ENCODE measurements around the gene RHOV.
"Not testable (repeated sequence)": the region's sequence is repeated elsewhere in the genome, so short reads cannot be mapped to it uniquely, and the experiment has no call there.

The RHOV gene

DNA sequence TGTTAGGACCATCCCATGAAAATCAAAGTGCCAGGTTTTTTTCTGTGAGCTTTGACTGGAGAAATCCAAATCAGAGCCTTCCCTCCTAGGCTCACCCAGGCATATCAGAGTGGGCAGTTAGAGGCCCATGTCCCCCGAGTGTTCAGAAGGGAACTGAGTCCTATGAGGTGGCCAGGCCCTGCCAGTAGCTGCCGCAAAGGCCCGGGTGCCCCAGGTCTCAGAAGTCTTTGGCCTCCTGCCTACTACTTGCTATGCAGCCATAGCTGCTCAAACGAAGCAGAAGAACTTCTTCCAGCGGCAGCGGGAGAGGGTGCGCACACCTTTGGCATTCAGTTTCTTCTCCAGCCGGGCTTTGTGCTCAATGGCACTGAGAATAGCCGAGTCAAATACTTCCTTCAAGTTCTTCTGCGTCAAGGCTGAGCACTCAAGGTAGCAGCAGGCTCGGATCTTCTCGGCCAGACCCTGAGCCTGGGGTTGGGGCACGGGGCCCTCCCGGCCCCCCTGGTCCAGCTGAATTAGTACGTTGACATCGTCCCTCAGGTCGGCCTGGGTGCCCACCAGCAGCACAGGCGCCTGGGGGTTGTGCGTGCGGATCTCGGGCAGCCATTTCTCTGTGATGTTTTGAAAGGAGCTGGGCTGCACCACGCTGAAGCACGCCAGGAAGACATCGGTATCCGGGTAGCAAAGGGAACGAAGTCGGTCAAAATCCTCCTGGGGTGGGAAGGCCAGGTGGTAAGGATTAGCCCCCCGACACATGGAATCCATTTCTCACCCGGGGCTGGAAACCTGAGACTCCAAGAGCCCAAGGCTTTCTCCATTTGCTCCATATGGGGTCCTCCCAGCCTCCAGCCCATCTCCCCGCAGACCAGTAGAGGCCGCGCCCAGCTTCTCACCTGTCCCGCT, 992 bp downstream of the RHOV start:
- DNase-seq (ENCODE audit: low spot score), result no peak

DNA sequence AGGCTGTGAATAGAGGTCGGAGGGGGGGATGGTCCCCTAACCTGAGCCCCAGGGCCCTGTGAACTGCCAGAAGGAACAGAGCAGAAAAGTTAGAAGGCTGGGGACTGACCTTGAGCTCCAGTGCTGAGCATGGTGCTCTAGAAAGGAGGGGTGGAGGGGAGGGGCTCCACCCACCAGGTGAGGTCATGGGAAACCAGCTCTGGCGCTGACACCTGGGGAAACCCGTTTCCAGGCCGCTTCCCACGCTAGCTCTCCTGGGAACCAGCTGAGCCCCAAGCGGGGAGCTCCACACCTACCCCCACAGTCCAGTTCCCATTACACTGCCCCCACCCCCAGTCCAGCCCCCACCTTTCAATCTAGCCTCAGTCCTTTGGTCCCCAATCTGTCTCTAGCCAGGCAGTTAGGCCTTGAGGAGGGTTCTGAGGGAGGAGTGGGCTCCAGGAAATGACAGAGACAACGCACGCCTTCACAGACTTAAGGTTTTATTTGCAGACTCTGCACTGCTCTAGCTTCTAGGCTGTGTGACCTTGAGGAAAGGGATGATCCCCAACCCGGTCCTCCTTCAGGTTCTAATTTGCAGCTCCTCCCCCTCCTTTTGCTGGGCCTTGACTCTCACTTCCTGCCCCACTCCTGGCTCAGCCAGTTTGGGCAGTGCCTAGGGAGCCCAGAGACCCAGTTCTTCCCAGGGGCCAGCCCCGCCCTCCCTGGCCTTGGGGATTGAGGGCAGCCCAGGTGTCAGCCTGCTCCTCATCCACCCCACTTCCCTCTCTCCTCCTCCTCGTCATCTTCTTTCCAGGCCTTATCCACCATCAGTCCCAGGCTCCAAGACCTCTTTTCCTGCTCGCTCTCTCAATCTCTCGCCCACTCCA, 2.1 kb downstream of the RHOV start:
- DNase-seq (ENCODE audit: low spot score), result no peak

DNA sequence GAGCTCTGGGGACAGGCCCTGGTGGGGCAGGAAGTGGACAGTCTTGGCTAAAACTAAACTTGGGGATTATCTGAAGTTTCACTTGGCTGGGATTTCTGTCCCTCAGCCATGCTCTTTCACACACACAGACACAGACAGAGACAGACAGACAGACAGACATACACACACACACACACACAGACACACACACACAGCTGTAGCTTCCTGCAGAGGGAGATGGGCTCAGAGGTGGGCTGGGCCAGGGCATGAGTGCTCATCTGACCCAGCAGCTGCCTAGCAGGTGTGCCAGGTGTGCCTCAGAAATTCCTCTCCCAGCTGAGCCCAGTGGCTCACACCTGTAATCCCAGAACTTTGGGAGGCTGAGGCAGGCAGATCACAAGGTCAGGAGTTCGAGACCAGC, 3.3 kb downstream of the RHOV start:
- no peak for DNase-seq (ENCODE audit: low spot score)

DNA sequence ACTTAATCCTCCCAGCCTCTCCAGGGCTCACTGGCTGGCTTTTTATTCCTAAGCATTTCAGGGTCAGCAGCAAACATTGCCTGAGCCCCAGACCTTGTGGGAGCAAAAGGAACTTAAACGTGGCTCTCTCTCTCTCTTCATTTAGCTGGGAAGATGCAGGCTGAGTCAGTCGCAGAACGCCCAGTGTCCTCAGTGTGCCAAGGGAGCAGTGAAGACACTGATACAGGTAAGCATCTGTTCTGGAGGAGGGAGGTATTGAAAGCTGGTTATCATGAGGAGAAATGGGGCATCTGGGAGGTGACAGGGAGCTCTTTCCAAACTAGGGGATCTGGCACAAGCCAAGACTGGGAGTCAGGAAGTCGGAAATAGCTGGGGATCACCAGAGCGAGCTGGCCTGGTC, 4.3 kb downstream of the RHOV start:
- DNase-seq (ENCODE audit: low spot score), result no peak

GRCh38 chr15:40867199-40867598, 6.8 kb downstream of the RHOV start:
- no peak for DNase-seq (ENCODE audit: low spot score)

- no peak for DNase-seq (ENCODE audit: low spot score)
These were observed 10.3 kb downstream of the RHOV start for GRCh38 chr15:40863660-40864270.

DNA sequence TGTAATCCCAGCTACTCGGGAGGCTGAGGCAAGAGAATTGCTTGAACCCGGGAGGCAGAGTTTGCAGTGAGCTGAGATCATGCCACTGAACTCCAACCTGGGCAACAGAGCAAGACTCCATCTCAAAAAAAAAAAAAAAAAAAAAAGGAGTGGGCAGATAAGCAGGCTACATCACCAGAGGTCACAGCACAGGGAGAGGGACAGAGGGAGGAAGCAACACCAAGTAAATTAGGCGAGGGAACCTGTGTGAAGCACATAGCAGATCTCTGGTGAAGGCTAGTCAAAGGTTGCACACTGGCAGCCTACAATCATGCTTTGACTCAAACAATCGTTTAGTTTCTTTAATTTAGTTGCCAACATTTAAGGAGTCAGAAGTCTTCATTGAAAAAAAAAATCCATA, 12.9 kb downstream of the RHOV start:
- not testable (repeated sequence) for DNase-seq (ENCODE audit: low spot score)

GRCh38 chr15:40859206-40859851, 14.7 kb downstream of the RHOV start:
- peak; percentile 80 for DNase-seq (ENCODE audit: low spot score)

DNA sequence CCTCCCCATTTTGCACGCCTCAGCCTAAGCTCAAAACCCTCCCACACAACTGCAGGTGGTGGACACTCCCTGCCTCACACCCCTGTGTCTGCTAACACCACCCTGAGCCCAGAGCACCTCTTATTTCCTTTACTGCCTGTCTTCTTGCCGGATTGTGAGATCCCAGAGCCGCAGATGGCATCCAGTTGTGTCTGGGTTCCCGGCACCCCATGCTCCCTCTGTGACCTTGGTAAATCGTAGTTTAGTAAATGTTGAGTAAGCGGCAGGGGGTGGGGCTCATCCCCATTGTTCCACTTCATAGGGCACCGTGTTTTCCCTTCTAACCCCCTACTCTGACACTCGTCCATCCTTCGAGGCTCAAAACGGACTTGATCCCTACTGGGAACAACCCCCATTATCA, 15.3 kb downstream of the RHOV start:
- no peak for DNase-seq (ENCODE audit: low spot score)

DNA sequence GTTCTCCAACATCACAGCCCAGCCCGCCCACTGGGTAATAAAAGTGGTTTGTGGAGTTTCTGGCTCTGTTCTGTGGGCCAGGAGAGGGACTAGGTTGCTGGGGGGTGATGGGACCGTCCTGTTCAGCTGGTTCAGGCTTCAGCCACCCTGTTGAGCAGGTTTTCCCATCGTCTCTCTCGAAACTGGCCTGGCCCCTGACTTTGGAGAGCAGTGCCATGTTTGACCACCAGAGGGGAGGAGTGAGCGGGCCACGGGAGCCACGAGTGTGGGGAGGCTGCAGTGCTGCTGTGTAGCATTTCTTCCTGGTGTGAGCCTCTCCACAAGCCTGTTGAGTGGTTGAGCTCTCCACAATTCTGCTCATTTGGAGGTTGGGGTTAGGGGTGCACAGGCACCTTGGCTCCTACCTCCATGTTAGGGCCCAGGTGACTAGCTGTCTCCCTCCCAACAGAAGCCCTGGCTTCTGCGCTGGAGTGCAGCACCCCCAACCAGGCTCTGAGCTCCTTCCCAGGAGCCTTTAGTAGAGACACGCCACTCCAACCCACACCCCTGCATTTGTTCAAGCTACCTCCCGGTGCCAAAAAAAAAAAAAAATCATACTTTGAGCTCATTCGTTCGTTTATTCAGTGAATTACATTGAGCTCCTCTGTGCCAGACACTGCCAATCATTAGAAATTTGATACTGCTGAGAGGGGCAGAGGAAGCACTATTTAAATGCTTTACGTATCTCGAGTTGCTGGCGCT, 16.3 kb downstream of the RHOV start:
- DNase-seq (ENCODE audit: low spot score), result peak; percentile 69

DNA sequence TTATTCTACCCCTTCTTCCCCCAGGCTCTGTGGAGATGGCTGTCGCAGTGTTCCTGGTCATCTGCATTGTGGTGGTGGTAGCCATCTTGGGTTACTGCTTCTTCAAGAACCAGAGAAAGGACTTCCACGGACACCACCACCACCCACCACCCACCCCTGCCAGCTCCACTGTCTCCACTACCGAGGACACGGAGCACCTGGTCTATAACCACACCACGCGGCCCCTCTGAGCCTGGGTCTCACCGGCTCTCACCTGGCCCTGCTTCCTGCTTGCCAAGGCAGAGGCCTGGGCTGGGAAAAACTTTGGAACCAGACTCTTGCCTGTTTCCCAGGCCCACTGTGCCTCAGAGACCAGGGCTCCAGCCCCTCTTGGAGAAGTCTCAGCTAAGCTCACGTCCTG, 17.3 kb downstream of the RHOV start:
- DNase-seq (ENCODE audit: low spot score), result no peak

DNA sequence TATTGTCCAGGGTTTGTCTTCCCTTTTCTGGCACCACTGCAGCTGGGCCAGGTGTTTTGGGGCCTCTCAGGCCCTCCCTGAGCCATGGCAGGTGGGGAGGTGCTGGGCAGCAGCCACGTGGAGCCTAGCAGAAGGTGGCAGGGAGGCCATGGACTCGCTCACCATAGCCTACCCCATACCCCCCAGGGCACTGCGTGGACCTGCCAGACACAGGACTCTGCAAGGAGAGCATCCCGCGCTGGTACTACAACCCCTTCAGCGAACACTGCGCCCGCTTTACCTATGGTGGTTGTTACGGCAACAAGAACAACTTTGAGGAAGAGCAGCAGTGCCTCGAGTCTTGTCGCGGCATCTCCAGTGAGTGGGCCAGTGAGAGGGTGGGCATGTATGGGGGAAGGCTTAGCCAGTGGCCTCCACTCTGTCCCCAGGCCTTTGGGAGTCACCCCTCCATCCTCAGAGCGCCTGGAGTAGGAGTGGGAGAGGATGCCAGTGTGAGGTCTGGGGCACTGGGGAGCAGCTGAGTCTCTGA, 18.3 kb downstream of the RHOV start:
- no peak for DNase-seq (ENCODE audit: low spot score)

GRCh38 chr15:40854161-40854560, 19.9 kb downstream of the RHOV start:
- no peak for DNase-seq (ENCODE audit: low spot score)

DNA sequence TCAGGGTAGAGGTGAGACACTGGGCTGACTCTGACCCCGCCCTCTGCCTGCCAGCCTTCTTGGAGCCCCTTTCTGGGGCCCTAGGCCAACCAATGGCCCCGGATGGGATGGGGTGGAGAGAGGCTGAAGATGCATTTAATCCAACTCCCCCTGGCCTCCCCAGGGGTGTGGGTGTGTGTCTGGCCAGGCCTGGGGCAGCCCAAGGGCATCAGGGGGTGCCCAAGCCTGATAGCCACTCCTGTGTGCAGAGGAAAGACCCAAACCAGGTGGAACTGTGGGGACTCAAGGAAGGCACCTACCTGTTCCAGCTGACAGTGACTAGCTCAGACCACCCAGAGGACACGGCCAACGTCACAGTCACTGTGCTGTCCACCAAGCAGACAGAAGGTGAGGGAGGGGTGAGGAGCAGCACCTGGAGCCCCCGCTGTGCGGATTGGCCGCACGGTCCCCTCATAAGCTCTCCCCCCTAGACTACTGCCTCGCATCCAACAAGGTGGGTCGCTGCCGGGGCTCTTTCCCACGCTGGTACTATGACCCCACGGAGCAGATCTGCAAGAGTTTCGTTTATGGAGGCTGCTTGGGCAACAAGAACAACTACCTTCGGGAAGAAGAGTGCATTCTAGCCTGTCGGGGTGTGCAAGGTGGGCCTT, 20.7 kb downstream of the RHOV start:
- no peak for DNase-seq (ENCODE audit: low spot score)

DNA sequence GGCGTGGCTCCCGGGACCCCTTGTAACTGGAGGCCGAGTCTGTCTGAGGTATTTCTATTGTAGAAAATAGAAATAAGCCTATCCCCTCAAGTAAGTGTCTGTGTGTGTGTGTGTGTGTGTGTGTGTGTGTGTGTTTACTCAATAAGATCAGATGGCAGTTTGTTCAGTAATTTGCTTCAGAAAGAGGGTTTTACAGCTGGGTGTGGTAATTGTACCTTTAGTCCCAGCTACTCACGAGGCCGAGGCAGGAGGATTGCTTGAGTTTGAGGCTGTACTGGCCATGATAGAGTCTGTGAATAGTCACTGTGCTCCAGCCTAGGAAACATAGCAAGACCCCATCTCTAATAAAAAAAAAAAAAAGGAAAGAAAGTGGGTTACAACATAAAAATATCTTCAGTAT, 21.5 kb downstream of the RHOV start:
- no peak for DNase-seq (ENCODE audit: low spot score)

- no peak for DNase-seq (ENCODE audit: low spot score)
These were observed 23.4 kb downstream of the RHOV start for GRCh38 chr15:40850576-40851112.

DNA sequence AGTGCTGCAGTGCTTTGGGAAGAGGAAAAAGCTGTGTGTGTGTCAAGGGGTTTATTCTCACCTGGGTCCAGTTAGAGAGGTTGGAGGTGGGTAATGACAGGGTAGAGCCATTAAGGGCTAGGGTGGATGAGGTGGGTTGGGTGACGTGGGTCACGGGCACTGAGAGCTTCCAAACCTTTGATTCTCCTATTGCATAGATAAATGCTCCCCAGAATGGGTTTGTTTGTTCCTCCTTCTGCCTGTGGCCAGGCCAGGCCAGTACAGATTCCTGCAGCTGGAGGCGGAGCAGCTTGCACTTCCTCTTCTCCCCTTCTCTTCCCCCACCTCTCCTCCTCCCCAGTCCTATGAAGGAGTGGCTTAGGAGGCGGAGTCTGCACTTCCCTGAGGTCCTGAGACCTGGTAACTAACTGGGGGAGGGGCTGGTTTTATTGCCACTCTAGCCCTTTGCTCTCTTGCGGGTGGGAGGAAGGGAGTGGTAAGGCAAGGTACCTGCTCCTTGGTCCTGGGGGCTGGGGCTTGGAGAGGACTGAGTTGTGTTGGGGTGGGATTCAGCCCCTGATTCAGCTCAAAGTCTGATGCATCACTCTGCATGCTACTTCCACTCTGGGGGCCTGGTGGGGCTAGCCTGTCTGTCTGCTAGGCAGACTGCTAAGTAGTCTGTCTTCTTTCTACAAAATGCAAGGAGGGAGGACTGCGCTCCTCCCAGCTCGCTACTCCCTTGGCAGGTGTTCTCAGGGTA, 26.6 kb downstream of the RHOV start:
- peak; percentile 61 for DNase-seq (ENCODE audit: low spot score)

DNA sequence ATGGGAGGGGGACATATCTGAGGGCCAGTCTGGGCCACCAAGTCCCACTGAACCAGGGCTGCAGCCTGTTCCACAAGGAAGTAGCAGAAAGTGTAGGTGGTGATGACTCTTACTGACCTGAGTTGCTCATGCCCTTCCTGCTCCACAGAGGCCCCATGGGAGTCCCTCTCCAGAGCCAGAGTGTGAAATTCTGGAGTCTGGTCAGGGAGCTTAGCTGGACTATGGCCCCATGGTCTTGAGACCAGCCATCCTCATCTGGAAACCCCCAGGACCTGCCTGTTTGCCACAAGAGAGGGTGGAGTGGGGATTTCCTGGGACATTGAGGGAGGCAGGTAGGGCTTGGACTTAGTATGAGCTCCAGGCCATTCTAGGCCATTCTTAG, 27.2 kb downstream of the RHOV start:
- no peak for DNase-seq (ENCODE audit: low spot score)

DNA sequence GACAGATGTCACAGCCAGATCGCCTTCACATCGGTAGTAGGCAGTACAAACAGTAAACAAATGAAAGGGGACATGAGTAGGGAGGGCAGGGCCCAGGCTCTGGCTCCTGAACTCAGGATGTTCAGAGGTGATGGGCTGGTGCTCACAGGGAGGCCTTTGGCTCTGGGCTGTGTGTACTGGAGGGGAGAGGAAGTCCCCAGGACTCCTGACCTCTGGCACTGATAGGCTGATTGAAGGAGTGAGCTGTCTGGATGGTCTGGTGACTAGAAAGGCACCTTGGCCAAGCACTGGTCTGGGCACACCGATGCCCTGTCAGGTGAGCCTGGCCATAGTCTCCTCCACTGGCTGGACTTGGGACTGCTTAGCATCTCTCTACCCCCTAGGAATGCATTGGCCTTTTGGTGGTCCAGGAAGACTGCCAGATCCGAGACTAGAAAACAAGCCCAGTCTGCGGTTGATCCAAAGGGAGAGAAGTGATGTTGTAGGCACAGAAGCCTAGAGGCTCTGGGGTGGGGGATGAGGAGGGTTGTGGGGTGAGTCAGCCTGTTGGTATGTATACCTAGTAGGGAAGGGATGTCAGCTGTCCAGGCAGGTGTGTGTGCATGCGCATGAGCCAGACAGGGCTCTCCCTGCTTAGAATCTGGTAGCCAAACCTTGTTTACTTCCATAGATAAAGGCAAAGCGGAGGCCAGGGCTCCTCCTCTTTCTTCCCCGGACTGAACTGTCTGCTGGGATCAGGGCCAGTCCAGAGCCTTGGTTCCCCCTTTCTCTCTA, 28.3 kb downstream of the RHOV start:
- DNase-seq (ENCODE audit: low spot score), result no peak
